Stomach (tissue), 9 donors: Measurements from ENCODE around the gene MAPKAPK3. TPM values are rescaled to one million over a fixed set of nuclear protein-coding genes. Genes with fewer than 3 reads are reported as not detected.

ENCODE experiments used
- DNase-seq, 2 donors: peaks; one replicate each; pipeline versions ENCODE4 v3.0.0 to v3.0.0-alpha.2; 2013 to 2019
- H3K27ac ChIP-seq, 5 donors: fragments of 200-600 bp in 4 of 5; sonication (generic) in 4 of 5; one replicate each; pipeline ENCODE4 v1.5.1; 2013 to 2019; ENCODE audit warnings: mild to moderate bottlenecking in 1 of 5, moderate library complexity in 1 of 5
- H3K27me3 ChIP-seq, 3 donors: fragments of 200-600 bp; sonication (generic); one replicate each; pipeline ENCODE4 v1.5.1; 2017 to 2019; ENCODE audit warnings: mixed run types in 1 of 3
- H3K36me3 ChIP-seq, 4 donors: fragments of 200-600 bp; sonication (generic); 1 replicate in 3 of 4; 2 replicates in 1 of 4; pipeline ENCODE4 v1.5.1; 2016 to 2019
- H3K4me1 ChIP-seq, 4 donors: fragments of 200-600 bp; sonication (generic); one replicate each; pipeline ENCODE4 v1.5.1; 2016 to 2019
- H3K4me3 ChIP-seq, 4 donors: fragments of 200-600 bp; sonication (generic) in 3 of 4; one replicate each; pipeline ENCODE4 v1.5.1; 2016 to 2019; ENCODE audit warnings: mild to moderate bottlenecking in 1 of 4
- H3K9me3 ChIP-seq, 4 donors: fragments of 200-600 bp; sonication (generic); one replicate each; pipeline ENCODE4 v1.5.1; 2016 to 2019
- CTCF ChIP-seq, 7 experiments: fragments of 450-650 bp in 4 of 7; fragments of 200-600 bp in 3 of 7; sonication (generic) in 3 of 7; IDR thresholded peaks; one replicate each; pipeline ENCODE4 v1.5.1; 2016 to 2019; ENCODE audit warnings: antibody characterized with exemption in 7 of 7, control low read depth in 2 of 7, mild to moderate bottlenecking in 1 of 7
- EP300 ChIP-seq: sonication (generic); formaldehyde crosslinking; IDR thresholded peaks from one replicate; pipeline ENCODE4 v1.6.1; 2017; ENCODE audit warnings: antibody characterized with exemption
- POLR2A ChIP-seq, 4 donors: fragments of 450-650 bp; IDR thresholded peaks; one replicate each; pipeline ENCODE4 v1.6.1; 2016; ENCODE audit warnings: antibody characterized with exemption in 4 of 4, control low read depth in 2 of 4, mild to moderate bottlenecking in 1 of 4, moderate library complexity in 1 of 4
- POLR2AphosphoS5 ChIP-seq, 3 donors: sonication (generic); formaldehyde crosslinking; IDR thresholded peaks; one replicate each; pipeline ENCODE4 v1.6.1; 2016; ENCODE audit warnings: antibody characterized with exemption in 3 of 3
- WGBS, 5 donors: extraction: QIAGEN DNeasy Blood & Tissue Kit in 3 of 5; methylation state at CpG; one replicate each; pipeline versions ENCODE4 v1.1.5 to v1.1.7; 2013 to 2018; 5-methylcytosine and 5-hydroxymethylcytosine counted together
- intact Hi-C: fragments of 100-400 bp; cut with DNase I; formaldehyde crosslinking; loops from one replicate; pipeline ENCODE4 v1.15.1; 2023; ENCODE audit warnings: low total_unique reads
- polyA plus RNA-seq, 3 donors: library from polyadenylated mRNA; stranded (reverse); fragments of 200-250 nt; gene quantifications; one replicate each; pipeline ENCODE4 v1.2.3, GENCODE V29; 2013
- total RNA-seq, 5 donors: library from RNA; depleted of rRNA; stranded (reverse); fragments of >200 nt; gene quantifications; one replicate each; pipeline versions ENCODE4 v1.1.0 to v1.2.3, GENCODE V29; 2014 to 2016
- donor health status: healthy with polysubstance abuse.
- donor health status: Bipolar disorder and iron deficiency.
- donor health status: healthy.

The MAPKAPK3 gene
- total and polyA plus RNA-seq, 8 donors = 10.3 to 50.0 (median 29.4) TPM

- Histone ChIP-seq H3K9me3 (no peaks in the 10 kb centered on the region), H3K36me3 (peaks cover 4 to 49% (median 45%) of the 10 kb centered on the region in 4 donors), H3K4me1 (peaks cover 0 to 15% (median 4%) of the 10 kb centered on the region in 4 donors), H3K27me3 (no peaks in the 10 kb centered on the region), H3K4me3 (no peak overlapping the region), H3K27ac (no peak overlapping the region)
- no peak for DNase-seq
- TF ChIP-seq EP300 = no peak
- no peak for TF ChIP-seq POLR2AphosphoS5 (IDR thresholded peaks at IDR 0.05)
- TF ChIP-seq CTCF (IDR thresholded peaks at IDR 0.05) = no peak
- no peak for TF ChIP-seq POLR2A (IDR thresholded peaks at IDR 0.05)
- 79 to 100% (median 91%) methylated on average over 1 of the region's 1 CpG for WGBS, 5 donors
- intact Hi-C loops = no loop called here
Measured at GRCh38 chr3:50650018-50650417, 33.1 kb downstream of the MAPKAPK3 start.

GRCh38 chr3:50651445-50651844 is 34.5 kb downstream of the MAPKAPK3 start:
- no peak overlapping the region for H3K27ac ChIP-seq
- no peaks in the 10 kb centered on the region for H3K9me3 ChIP-seq
- TF ChIP-seq POLR2A (IDR thresholded peaks at IDR 0.05) (no peak), CTCF (IDR thresholded peaks at IDR 0.05) (no peak), EP300 (no peak), POLR2AphosphoS5 (IDR thresholded peaks at IDR 0.05) (no peak)
- peaks cover 0 to 34% (median 31%) of the 10 kb centered on the region in 4 donors for H3K36me3 ChIP-seq
- no peaks in the 10 kb centered on the region for H3K27me3 ChIP-seq
- intact Hi-C loops = no loop called here
- no peak overlapping the region for H3K4me3 ChIP-seq
- DNase-seq = no peak
- WGBS, 5 donors = 81 to 92% (median 86%) methylated on average over 8 of the region's 8 CpGs
- H3K4me1 ChIP-seq = peaks cover 0 to 15% (median 4%) of the 10 kb centered on the region in 4 donors

GRCh38 chr3:50651920-50652529 is 35.1 kb downstream of the MAPKAPK3 start:
- Histone ChIP-seq H3K9me3 (no peaks in the 10 kb centered on the region), H3K36me3 (peaks cover 0 to 29% (median 25%) of the 10 kb centered on the region in 4 donors), H3K4me1 (peaks cover 0 to 15% (median 4%) of the 10 kb centered on the region in 4 donors), H3K27me3 (no peaks in the 10 kb centered on the region), H3K27ac (no peak overlapping the region), H3K4me3 (no peak overlapping the region)
- no peak for TF ChIP-seq EP300
- DNase-seq = no peak
- intact Hi-C loops = no loop called here
- WGBS, 5 donors = 57 to 75% (median 61%) methylated on average over 5 to 7 of the region's 7 CpGs

- TF ChIP-seq POLR2A (IDR thresholded peaks at IDR 0.05) (no peak), CTCF (IDR thresholded peaks at IDR 0.05) (peak in 4 of 7 experiments; percentile 23 to 40 (median 32))
- intact Hi-C loops = no loop called here
- Histone ChIP-seq H3K4me1 (peaks cover 0 to 15% (median 4%) of the 10 kb centered on the region in 4 donors), H3K27ac (no peak overlapping the region), H3K4me3 (no peak overlapping the region), H3K9me3 (no peaks in the 10 kb centered on the region), H3K36me3 (peaks cover 0 to 22% (median 18%) of the 10 kb centered on the region in 4 donors), H3K27me3 (no peaks in the 10 kb centered on the region)
- DNase-seq = peak; percentile 48 to 53
- WGBS, 5 donors = 41 to 74% (median 47%) methylated on average over 2 of the region's 2 CpGs; no CpG with 5 or more reads in 1 of the 5 donors
Measured at GRCh38 chr3:50652709-50653108, 35.8 kb downstream of the MAPKAPK3 start.

GRCh38 chr3:50653937-50654595 is 37.1 kb downstream of the MAPKAPK3 start:
- WGBS, 5 donors = 51 to 71% (median 61%) methylated on average over 3 of the region's 3 CpGs
- Histone ChIP-seq H3K27ac (no peak overlapping the region), H3K4me1 (peaks cover 0 to 9% (median 4%) of the 10 kb centered on the region in 4 donors), H3K9me3 (no peaks in the 10 kb centered on the region), H3K36me3 (peaks cover 0 to 8% (median 6%) of the 10 kb centered on the region in 4 donors), H3K4me3 (no peak overlapping the region), H3K27me3 (no peaks in the 10 kb centered on the region)
- TF ChIP-seq POLR2AphosphoS5 (IDR thresholded peaks at IDR 0.05) = no peak
- TF ChIP-seq EP300 = no peak
- TF ChIP-seq POLR2A (IDR thresholded peaks at IDR 0.05) = no peak
- no peak for TF ChIP-seq CTCF (IDR thresholded peaks at IDR 0.05)
- intact Hi-C loops = no loop called here
- DNase-seq = no peak
